ENCODE data around the gene TFF3.

Gene TFF3

GRCh38 chr21:42291751-42292562, 23.3 kb downstream of the TFF3 start:
- DNase-seq (ENCODE audit: extremely low read depth in 1 of 2, low read depth in 1 of 2), result no peak

GRCh38 chr21:42291003-42291750, 24.0 kb downstream of the TFF3 start:
- no peak for DNase-seq (ENCODE audit: extremely low read depth in 1 of 2, low read depth in 1 of 2)

- DNase-seq (ENCODE audit: extremely low read depth in 1 of 2, low read depth in 1 of 2), result no peak
Observed at GRCh38 chr21:42290505-42290904, 24.7 kb downstream of the TFF3 start.

GRCh38 chr21:42289926-42290325, 25.3 kb downstream of the TFF3 start:
- no peak for DNase-seq (ENCODE audit: extremely low read depth in 1 of 2, low read depth in 1 of 2)

- no peak for DNase-seq (ENCODE audit: extremely low read depth in 1 of 2, low read depth in 1 of 2)
Observed at GRCh38 chr21:42288962-42289361, 26.2 kb downstream of the TFF3 start.

- no peak for DNase-seq (ENCODE audit: extremely low read depth in 1 of 2, low read depth in 1 of 2)
Observed at GRCh38 chr21:42287193-42288083, 27.8 kb downstream of the TFF3 start.

- DNase-seq (ENCODE audit: extremely low read depth in 1 of 2, low read depth in 1 of 2), result no peak
Observed at GRCh38 chr21:42286416-42286815, 28.8 kb downstream of the TFF3 start.

- no peak for DNase-seq (ENCODE audit: extremely low read depth in 1 of 2, low read depth in 1 of 2)
Observed at GRCh38 chr21:42285569-42286245, 29.5 kb downstream of the TFF3 start.

- no peak for DNase-seq (ENCODE audit: extremely low read depth in 1 of 2, low read depth in 1 of 2)
Observed at GRCh38 chr21:42282715-42283114, 32.5 kb downstream of the TFF3 start.

- no peak for DNase-seq (ENCODE audit: extremely low read depth in 1 of 2, low read depth in 1 of 2)
Observed at GRCh38 chr21:42282021-42282420, 33.2 kb downstream of the TFF3 start.

GRCh38 chr21:42281181-42281680, 34.0 kb downstream of the TFF3 start:
- no peak for DNase-seq (ENCODE audit: extremely low read depth in 1 of 2, low read depth in 1 of 2)

- DNase-seq (ENCODE audit: extremely low read depth in 1 of 2, low read depth in 1 of 2), result no peak
Observed at GRCh38 chr21:42280356-42281180, 34.6 kb downstream of the TFF3 start.

GRCh38 chr21:42279888-42280287, 35.3 kb downstream of the TFF3 start:
- DNase-seq (ENCODE audit: extremely low read depth in 1 of 2, low read depth in 1 of 2), result no peak

- DNase-seq (ENCODE audit: extremely low read depth in 1 of 2, low read depth in 1 of 2), result no peak
Observed at GRCh38 chr21:42279341-42279871, 35.8 kb downstream of the TFF3 start.

GRCh38 chr21:42278451-42279149, 36.6 kb downstream of the TFF3 start:
- no peak for DNase-seq (ENCODE audit: extremely low read depth in 1 of 2, low read depth in 1 of 2)

GRCh38 chr21:42277593-42277992, 37.6 kb downstream of the TFF3 start:
- DNase-seq (ENCODE audit: extremely low read depth in 1 of 2, low read depth in 1 of 2), result no peak

GRCh38 chr21:42276526-42277154, 38.6 kb downstream of the TFF3 start:
- DNase-seq (ENCODE audit: extremely low read depth in 1 of 2, low read depth in 1 of 2), result no peak

GRCh38 chr21:42276076-42276475, 39.1 kb downstream of the TFF3 start:
- DNase-seq (ENCODE audit: extremely low read depth in 1 of 2, low read depth in 1 of 2), result no peak
